ENCODE results near the gene TUBA1C. TPM values are rescaled to one million over a fixed set of nuclear protein-coding genes. Genes with fewer than 3 reads are reported as not detected.

TUBA1C gene
- total RNA-seq, 1 donor from 2014 or later = 402 TPM

DNA sequence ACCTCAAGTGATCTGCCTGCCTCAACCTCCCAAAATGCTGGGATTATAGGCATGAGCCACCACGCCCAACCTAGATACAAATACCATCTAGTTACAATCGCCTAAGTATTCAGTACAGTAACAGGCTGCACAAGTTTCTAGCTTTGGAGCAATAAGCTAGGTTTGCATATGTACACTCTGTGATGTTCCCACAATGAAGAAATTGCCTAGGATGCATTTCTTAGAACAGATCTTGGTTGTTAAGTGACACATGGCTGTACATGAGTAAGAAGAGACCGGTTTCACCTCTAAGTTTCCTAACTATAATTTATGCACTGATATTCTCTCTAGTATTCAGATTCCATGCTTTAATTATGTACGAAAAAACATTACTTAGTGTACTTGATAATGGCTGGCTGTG lies 5.4 kb upstream of the TUBA1C start:
- Histone ChIP-seq H2AFZ (replicated peaks) (no peak overlapping the region), H3K79me2 (ENCODE audit: low read depth) (peaks cover 23% of the 10 kb centered on the region), H3K4me1 (peaks cover 16% of the 10 kb centered on the region), H3K27me3 (no peaks in the 10 kb centered on the region), H3F3A (ENCODE audit: low read depth) (peaks cover 35% of the 10 kb centered on the region), H4K20me1 (ENCODE audit: low read depth) (no peaks in the 10 kb centered on the region), H3K9ac (no peak overlapping the region), H3K36me3 (no peaks in the 10 kb centered on the region), H3K4me3 (no peak overlapping the region), H3K9me3 (ENCODE audit: low read depth) (no peaks in the 10 kb centered on the region), H3K4me2 (peak overlapping the region; percentile 62), H3K27ac (peak overlapping the region; percentile 69)
- H3K27ac Mint-ChIP-seq = peak overlapping the region; percentile 9
- peaks cover 10% of the 10 kb centered on the region for H3K4me1 Mint-ChIP-seq
- H3K4me3 Mint-ChIP-seq = no peak overlapping the region
- no peak for DNase-seq (ENCODE audit: low spot score)
- no peak for TF ChIP-seq EZH2 (IDR thresholded peaks at IDR 0.05)
- TF ChIP-seq CTCF (IDR thresholded peaks at IDR 0.05) = no peak
- no peak for TF ChIP-seq EZH2phosphoT487 (IDR thresholded peaks at IDR 0.05)
- H3K9me3 Mint-ChIP-seq = no peaks in the 10 kb centered on the region
- no peaks in the 10 kb centered on the region for H3K27me3 Mint-ChIP-seq (ENCODE audit: insufficient read depth, low read depth)
- H3K36me3 Mint-ChIP-seq = no peaks in the 10 kb centered on the region

DNA sequence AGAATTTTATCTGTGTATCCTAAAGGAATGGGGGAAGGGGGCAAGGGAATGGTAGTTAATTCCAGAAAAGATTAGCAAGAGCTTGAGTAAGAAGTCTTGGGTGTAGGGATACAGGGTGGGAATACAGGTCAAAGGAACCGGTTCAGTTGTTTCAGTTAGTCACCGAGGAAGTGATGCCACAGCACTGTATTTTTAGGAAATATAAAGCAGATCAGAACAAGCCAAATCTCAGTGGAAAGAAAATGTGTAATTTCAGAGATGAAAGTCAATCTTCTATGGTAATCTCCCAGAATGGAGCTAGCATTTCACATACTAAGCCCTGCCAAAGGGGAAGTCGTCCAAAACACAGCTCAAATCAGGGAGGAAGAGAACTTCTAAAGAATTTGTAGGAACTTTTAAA lies 4.7 kb upstream of the TUBA1C start:
- peaks cover 10% of the 10 kb centered on the region for H3K4me1 Mint-ChIP-seq
- Histone ChIP-seq H2AFZ (replicated peaks) (no peak overlapping the region), H3K9ac (no peak overlapping the region), H3K36me3 (no peaks in the 10 kb centered on the region), H3K4me1 (peaks cover 16% of the 10 kb centered on the region), H4K20me1 (ENCODE audit: low read depth) (no peaks in the 10 kb centered on the region), H3K4me3 (no peak overlapping the region), H3K9me3 (ENCODE audit: low read depth) (no peaks in the 10 kb centered on the region), H3K27ac (peak overlapping the region; percentile 69), H3K79me2 (ENCODE audit: low read depth) (peaks cover 27% of the 10 kb centered on the region), H3F3A (ENCODE audit: low read depth) (peaks cover 38% of the 10 kb centered on the region), H3K27me3 (no peaks in the 10 kb centered on the region), H3K4me2 (peak overlapping the region; percentile 62)
- TF ChIP-seq EZH2 (IDR thresholded peaks at IDR 0.05) = no peak
- no peaks in the 10 kb centered on the region for H3K27me3 Mint-ChIP-seq (ENCODE audit: insufficient read depth, low read depth)
- H3K4me3 Mint-ChIP-seq = no peak overlapping the region
- no peak for DNase-seq (ENCODE audit: low spot score)
- H3K9me3 Mint-ChIP-seq = no peaks in the 10 kb centered on the region
- H3K36me3 Mint-ChIP-seq = no peaks in the 10 kb centered on the region
- no peak overlapping the region for H3K27ac Mint-ChIP-seq

DNA sequence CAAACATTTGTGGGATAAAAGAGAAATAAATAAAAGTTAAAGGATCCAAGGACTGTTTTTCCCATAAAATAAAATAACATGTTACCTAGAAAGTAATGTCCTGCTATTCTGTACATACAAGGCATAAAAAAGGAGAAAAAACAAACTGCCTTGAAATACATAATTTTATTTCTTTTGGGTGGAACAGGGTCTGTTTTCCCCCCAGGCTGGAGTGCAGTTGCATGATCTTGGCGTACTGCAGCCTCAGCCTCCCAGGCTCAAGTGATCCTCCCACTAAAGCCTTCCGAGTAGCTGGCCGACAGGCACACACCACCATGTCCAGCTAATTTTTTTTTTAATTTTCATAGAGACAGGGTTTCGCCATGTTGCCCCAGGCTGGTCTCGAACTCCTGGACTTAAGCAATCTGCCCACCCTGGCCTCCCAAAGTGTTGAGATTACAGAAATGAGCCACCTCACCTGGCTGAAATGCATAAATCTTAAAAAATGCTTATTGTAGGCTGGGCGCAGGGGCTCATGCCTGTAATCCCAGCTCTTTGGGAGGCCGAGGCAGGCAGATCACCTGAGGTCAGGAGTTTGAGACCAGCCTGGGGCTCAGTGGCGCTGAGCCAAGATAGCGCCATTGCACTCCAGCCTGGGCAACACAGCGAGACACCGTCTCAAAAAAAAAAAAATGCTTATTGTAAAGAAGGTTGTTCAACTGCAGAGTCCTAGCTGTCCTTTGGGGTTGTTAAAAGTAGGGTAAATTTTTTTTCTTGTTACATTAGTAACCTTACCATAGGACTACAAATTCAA lies 4.1 kb upstream of the TUBA1C start:
- H3F3A ChIP-seq (ENCODE audit: low read depth) = peaks cover 44% of the 10 kb centered on the region
- no peaks in the 10 kb centered on the region for H3K9me3 ChIP-seq (ENCODE audit: low read depth)
- H4K20me1 ChIP-seq (ENCODE audit: low read depth) = no peaks in the 10 kb centered on the region
- Mint-ChIP-seq H3K27me3 (ENCODE audit: insufficient read depth, low read depth) (no peaks in the 10 kb centered on the region), H3K4me3 (no peak overlapping the region), H3K9me3 (no peaks in the 10 kb centered on the region), H3K36me3 (no peaks in the 10 kb centered on the region), H3K4me1 (peaks cover 10% of the 10 kb centered on the region), H3K27ac (no peak overlapping the region)
- H3K79me2 ChIP-seq (ENCODE audit: low read depth) = peaks cover 33% of the 10 kb centered on the region
- no peak for DNase-seq (ENCODE audit: low spot score)
- H3K36me3 ChIP-seq = no peaks in the 10 kb centered on the region
- no peak overlapping the region for H3K9ac ChIP-seq
- peak overlapping the region; percentile 62 for H3K4me2 ChIP-seq
- no peak overlapping the region for H3K4me3 ChIP-seq
- H3K27me3 ChIP-seq = no peaks in the 10 kb centered on the region
- H3K4me1 ChIP-seq = peaks cover 16% of the 10 kb centered on the region
- peak overlapping the region; percentile 69 for H3K27ac ChIP-seq
- no peak for TF ChIP-seq EZH2 (IDR thresholded peaks at IDR 0.05)
- no peak for TF ChIP-seq EZH2phosphoT487 (IDR thresholded peaks at IDR 0.05)
- TF ChIP-seq CTCF (IDR thresholded peaks at IDR 0.05) = no peak
- H2AFZ ChIP-seq (replicated peaks) = no peak overlapping the region

GRCh38 chr12:49261721-49262120 lies 3.2 kb upstream of the TUBA1C start:
- Histone ChIP-seq H3K9me3 (ENCODE audit: low read depth) (no peaks in the 10 kb centered on the region), H3K4me3 (no peak overlapping the region), H3K9ac (no peak overlapping the region), H3K27me3 (no peaks in the 10 kb centered on the region), H4K20me1 (ENCODE audit: low read depth) (peaks cover under 1% of the 10 kb centered on the region), H3K79me2 (ENCODE audit: low read depth) (peaks cover 42% of the 10 kb centered on the region), H2AFZ (replicated peaks) (no peak overlapping the region), H3K4me1 (peaks cover 16% of the 10 kb centered on the region), H3K27ac (no peak overlapping the region), H3F3A (ENCODE audit: low read depth) (peaks cover 48% of the 10 kb centered on the region), H3K36me3 (no peaks in the 10 kb centered on the region), H3K4me2 (no peak overlapping the region)
- no peak for TF ChIP-seq EZH2phosphoT487 (IDR thresholded peaks at IDR 0.05)
- no peak for TF ChIP-seq EZH2 (IDR thresholded peaks at IDR 0.05)
- TF ChIP-seq CTCF (IDR thresholded peaks at IDR 0.05) = no peak
- Mint-ChIP-seq H3K4me3 (no peak overlapping the region), H3K27ac (no peak overlapping the region), H3K9me3 (no peaks in the 10 kb centered on the region), H3K27me3 (ENCODE audit: insufficient read depth, low read depth) (no peaks in the 10 kb centered on the region), H3K4me1 (peaks cover 10% of the 10 kb centered on the region), H3K36me3 (no peaks in the 10 kb centered on the region)
- DNase-seq (ENCODE audit: low spot score) = no peak

Measured in neural progenitor cell (in vitro differentiated cells).